KOPT-K1 (cell line): ENCODE measurements around the gene TEX13D.

ENCODE experiments used
- H3K27ac ChIP-seq: fragments of 200-600 bp; sonication (generic); 2 replicates; pipeline ENCODE4 v1.5.1; 2016; ENCODE audit warnings: antibody characterized with exemption, mild to moderate bottlenecking, low read depth, low read length; ENCODE audit not compliant: poor library complexity, severe bottlenecking
- H3K36me3 ChIP-seq: fragments of 200-600 bp; sonication (generic); 2 replicates; pipeline ENCODE4 v1.5.1; 2017; ENCODE audit warnings: antibody characterized with exemption, mild to moderate bottlenecking, low read length, moderate library complexity; ENCODE audit not compliant: insufficient read depth
- H3K9me3 ChIP-seq: fragments of 200-600 bp; sonication (generic); 2 replicates; pipeline ENCODE4 v1.5.1; 2017; ENCODE audit warnings: antibody characterized with exemption, low read length, mild to moderate bottlenecking; ENCODE audit not compliant: insufficient read depth, poor library complexity, severe bottlenecking

The TEX13D gene

DNA sequence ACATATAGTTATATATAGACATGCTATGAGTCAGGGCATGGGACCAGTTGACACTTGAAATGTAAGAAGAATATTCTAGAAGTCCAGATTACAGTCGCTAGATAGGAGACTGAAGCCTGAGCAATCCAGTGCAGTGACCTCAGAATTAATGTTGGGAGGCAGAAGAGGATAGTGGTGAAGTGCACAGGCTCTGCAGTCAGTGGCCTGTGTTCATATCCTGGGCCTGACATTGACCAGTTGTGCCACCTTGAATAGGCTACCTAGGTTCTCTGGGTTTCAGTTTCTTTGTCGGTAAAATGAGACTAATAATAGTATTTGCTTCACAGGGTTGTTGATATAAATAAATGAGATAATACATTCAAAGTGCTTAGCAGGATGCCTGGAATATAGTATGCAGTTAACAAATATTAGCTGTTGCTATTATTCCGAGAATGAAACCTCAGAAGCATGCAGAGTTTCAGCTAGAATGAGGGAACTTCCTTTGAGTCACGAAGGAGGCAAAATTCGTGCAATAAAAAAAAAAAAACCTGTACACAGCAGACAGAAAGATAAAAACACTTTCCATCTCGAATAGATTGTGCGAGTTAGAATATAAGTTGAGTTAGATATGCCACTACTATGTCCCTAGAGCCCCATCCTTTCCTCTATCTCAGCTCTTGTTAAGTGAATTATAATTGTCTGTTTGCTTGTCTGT lies 9.9 kb downstream of the TEX13D start:
- H3K9me3 ChIP-seq, result no peaks in the 10 kb centered on the region
- peak overlapping the region; percentile 93 for H3K27ac ChIP-seq
- H3K36me3 ChIP-seq, result no peaks in the 10 kb centered on the region

DNA sequence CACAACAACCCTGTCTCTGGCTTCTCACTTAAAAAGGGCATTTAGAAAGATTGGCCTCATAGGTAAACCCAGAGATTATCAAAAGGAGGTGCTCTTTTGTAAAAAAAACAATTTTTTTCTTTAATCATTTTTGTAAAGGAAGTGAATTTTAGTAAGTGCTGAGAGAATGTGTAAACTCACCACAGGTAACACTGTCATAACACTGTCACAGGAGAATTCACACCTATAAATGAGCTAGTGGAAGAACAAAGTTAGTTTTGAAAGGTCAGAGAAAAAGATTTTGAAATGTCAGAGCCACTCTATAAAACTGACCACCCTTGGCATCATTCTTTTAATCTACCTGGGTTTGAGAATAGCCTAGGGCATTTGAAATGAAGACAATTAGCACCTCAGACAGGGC lies 10.6 kb downstream of the TEX13D start:
- H3K27ac ChIP-seq, result peak overlapping the region; percentile 93
- H3K36me3 ChIP-seq, result no peaks in the 10 kb centered on the region
- no peaks in the 10 kb centered on the region for H3K9me3 ChIP-seq

DNA sequence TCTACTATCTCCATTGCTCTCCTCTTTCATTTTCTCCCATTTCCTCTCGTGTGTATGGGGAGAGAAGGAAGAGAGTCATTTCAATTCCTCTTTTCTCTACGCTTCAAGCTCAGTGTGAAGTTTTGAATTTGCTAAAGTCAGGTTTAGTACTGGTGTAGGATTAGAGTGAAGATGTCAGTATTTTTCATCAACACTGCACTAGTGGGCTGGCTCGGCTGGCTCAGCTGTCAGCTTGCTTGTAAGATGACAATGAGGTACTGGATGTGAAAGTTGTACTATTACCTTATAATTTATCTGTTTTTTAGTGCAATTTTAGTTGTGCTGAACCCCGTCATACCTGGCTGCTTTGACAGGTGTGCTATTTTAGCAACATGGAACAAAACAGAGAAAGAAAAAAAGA lies 11.8 kb downstream of the TEX13D start:
- Histone ChIP-seq H3K9me3 (no peaks in the 10 kb centered on the region), H3K36me3 (no peaks in the 10 kb centered on the region; the same call in 1 of the 2 replicates), H3K27ac (peak overlapping the region; percentile 93)

DNA sequence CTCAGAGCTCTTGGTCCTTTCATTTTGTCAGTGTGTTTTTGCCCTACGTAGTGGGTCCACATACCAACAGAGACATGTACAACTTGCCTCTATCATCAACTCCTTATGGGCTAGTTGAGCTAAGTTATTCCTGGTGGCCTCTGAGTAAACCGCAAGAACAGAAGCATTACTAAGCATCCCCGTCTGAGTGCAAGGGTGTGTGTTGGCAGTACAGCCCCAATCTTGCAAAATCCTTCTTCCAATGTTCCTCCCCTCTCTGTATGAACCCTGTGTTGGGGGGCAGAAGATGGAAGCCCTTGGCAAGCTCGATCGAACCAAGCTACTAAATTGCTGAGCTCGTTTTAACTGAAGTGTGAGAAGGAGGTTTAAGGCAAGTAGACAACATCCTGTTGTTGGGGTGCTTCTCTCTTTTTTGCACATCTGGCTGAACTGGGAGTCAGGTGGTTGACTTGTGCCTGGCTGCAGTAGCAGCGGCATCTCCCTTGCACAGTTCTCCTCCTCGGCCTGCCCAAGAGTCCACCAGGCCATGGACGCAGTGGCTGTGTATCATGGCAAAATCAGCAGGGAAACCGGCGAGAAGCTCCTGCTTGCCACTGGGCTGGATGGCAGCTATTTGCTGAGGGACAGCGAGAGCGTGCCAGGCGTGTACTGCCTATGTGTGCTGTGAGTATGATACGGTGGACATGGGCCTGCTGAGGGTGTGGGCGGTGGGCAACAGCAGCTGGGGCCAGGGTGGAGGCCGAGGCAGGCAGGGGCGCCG lies 13.8 kb downstream of the TEX13D start, which contains the start of gene SH2D1A:
SH2D1A (plus strand) TSS at position 447 of the 760 bp plus-strand sequence; CDS start at position 527, 80 bp downstream.
- peaks cover 4% of the 10 kb centered on the region for H3K36me3 ChIP-seq
- peak within 1 kb of the TSS; percentile 93 for H3K27ac ChIP-seq
- H3K9me3 ChIP-seq, result no peaks in the 10 kb centered on the region

GRCh38 chrX:124346877-124347241 lies 14.4 kb downstream of the TEX13D start:
- H3K9me3 ChIP-seq, result no peaks in the 10 kb centered on the region
- H3K36me3 ChIP-seq, result peaks cover 7% of the 10 kb centered on the region
- peak overlapping the region; percentile 93 for H3K27ac ChIP-seq

DNA sequence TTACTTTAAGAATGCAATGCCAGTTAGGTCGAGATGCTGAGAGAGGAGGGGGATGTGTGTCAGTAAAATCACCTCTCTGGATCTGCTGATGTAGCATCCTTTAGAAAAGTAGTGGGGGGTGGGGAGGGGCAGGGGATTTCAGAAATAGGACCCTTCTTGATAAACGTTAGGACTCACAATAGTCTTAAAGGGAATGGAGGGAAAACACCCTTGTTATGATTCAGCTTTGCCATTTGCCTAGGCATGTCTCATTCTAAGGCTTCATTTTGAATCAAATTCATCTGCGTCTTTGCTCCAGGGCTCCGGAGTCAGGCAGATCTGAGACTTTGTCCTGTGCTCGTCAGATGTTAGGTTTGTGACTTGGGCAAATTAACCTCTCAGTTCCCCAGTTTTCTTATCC lies 14.8 kb downstream of the TEX13D start:
- Histone ChIP-seq H3K27ac (peak overlapping the region; percentile 93), H3K36me3 (peaks cover 7% of the 10 kb centered on the region)

DNA sequence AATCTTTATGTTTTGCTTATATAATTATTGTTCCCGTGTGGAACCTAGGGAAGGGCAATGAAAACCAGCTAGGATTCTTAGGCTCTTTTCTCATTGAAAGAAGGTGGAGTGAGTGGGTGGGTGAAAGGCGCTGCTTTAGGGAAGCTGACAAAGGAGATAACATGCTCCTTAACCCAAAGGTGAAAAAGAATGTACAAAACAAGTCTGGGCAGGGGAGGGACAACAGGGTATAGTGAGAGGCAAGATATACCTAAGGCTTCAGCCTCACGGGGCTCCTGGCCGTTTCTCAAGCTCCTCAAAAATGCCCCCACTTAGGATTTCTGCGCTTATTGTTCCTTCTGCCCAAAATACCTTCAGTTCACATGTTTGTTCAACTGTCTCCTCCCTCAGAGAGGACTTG lies 15.7 kb downstream of the TEX13D start:
- H3K9me3 ChIP-seq, result no peaks in the 10 kb centered on the region
- H3K27ac ChIP-seq, result peak overlapping the region; percentile 93
- H3K36me3 ChIP-seq, result peaks cover 7% of the 10 kb centered on the region

More for the DNA sequence above, 14.8 kb downstream of the TEX13D start:
- H3K9me3 ChIP-seq, result no peaks in the 10 kb centered on the region

DNA sequence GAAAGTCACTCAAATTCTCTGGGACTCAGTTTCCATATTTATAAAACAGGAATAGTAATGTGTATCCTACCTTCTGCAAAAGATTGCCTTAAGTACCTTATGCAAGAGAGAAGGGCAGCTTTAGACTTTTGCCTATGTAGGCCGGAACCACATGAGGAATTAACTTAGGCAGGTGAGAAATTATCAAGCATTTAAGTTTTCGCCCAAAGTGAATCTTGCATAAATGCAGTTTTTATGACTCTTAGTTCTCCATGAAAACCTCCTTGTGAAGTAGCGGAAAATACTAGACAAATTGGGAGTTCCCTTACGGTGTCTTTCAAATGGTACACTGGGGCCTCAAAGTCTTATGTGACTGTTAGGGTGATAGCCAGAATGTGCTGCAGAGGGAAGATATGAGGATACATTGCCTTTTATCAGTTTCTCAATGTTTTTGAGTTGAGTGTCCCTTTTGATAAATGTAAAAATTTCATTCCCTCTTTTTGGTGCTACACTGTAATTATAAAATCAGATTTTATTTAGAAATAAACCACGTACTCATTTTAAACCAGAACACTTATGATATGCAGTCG lies 16.5 kb downstream of the TEX13D start:
- Histone ChIP-seq H3K36me3 (peaks cover 8% of the 10 kb centered on the region), H3K9me3 (no peaks in the 10 kb centered on the region), H3K27ac (peak overlapping the region; percentile 93)

DNA sequence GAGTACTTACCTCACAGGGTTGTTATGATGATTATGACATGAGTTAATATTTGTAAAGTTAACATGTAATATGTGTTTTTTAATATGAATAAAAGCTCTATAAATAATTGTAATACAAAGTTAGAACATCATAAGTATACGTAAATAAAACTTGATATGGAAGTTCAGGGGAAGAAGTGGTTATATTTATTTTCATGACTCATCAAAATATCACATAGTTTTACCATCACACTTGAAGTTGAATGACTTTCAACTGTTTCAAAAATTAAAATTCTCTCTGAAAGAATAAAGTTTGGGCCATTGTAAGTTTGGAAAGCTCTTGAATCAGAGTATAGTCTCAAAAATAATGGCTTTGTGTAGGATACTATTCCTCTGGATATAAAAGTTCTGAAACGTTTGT lies 22.2 kb downstream of the TEX13D start:
- Histone ChIP-seq H3K9me3 (no peaks in the 10 kb centered on the region), H3K36me3 (peaks cover 12% of the 10 kb centered on the region), H3K27ac (peak overlapping the region; percentile 99)

- Histone ChIP-seq H3K27ac (peak overlapping the region; percentile 99), H3K9me3 (no peaks in the 10 kb centered on the region), H3K36me3 (peaks cover 33% of the 10 kb centered on the region)
These were observed 26.4 kb downstream of the TEX13D start for GRCh38 chrX:124358800-124359383.

GRCh38 chrX:124362072-124362471 lies 29.6 kb downstream of the TEX13D start:
- Histone ChIP-seq H3K36me3 (peaks cover 59% of the 10 kb centered on the region), H3K9me3 (no peaks in the 10 kb centered on the region), H3K27ac (peak overlapping the region; percentile 99)

DNA sequence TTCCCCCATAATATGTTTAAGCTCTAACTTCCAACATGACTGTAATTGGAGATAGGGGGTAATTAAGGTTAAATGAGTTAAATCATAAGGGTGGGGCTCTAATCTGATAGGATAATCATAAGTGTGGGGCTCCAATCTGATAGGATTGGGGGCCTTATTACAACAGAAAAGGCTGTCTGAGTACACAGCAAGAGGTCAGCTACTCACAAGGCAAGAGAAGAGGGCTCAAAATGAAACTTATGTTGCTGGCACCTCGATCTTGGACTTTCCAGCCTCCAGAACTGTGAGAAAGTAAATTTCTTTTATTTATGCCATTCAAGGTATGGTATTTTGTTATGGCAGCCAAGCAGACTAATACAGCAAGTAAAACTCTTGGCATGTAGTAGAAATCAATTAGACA lies 30.3 kb downstream of the TEX13D start:
- Histone ChIP-seq H3K9me3 (no peaks in the 10 kb centered on the region), H3K27ac (peak overlapping the region; percentile 99), H3K36me3 (peaks cover 66% of the 10 kb centered on the region)

GRCh38 chrX:124369722-124370121 lies 37.3 kb downstream of the TEX13D start:
- peak overlapping the region; percentile 57 for H3K27ac ChIP-seq
- peaks cover 96% of the 10 kb centered on the region for H3K36me3 ChIP-seq
- no peaks in the 10 kb centered on the region for H3K9me3 ChIP-seq

DNA sequence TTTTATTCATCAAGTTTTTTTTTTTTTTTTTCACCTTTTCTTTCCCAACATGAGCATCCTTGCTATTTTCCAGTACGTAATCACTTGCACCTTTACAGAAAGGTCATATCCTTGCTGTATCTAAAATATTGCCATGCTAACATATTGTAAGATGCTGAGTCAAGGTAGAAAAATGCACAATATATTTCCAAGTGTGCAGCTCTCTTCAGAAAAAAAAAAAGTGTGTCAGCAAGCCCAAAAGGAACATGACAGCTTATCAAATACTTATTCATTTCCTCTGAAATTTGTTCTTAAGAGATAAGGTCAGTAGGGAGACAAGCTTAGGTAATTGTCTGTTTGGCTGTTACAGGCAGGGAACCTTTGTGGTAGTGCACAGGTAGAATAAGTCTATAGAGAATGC lies 40.9 kb downstream of the TEX13D start:
- H3K9me3 ChIP-seq, result no peaks in the 10 kb centered on the region
- H3K36me3 ChIP-seq, result peaks cover 64% of the 10 kb centered on the region
- peak overlapping the region; percentile 53 for H3K27ac ChIP-seq

DNA sequence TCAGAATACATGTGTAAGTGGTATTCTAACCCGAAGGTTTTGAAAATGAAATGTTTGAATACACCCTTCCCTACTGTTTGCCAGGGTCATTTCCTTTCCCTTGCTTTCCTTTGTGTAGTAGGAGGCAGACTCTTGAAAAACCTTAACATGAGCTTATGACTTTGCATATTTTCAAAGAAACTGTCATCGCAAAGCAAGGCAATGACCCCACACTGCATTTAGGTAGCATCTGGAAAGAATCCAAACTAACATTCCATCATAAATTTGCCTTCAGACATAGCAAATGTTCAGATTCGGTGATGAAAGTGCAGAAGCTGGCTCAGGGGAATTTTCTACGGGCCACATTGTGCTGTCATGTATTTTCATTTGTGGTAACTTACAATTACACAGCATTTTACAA lies 46.2 kb downstream of the TEX13D start:
- H3K27ac ChIP-seq, result peak overlapping the region; percentile 99
- no peaks in the 10 kb centered on the region for H3K9me3 ChIP-seq
- H3K36me3 ChIP-seq, result peaks cover 30% of the 10 kb centered on the region
